GM12878 (cell line): ENCODE results near the gene DIP2B. TPM values are rescaled to one million over a fixed set of nuclear protein-coding genes. Genes with fewer than 3 reads are reported as not detected.

ENCODE experiments used
- ATF7 ChIP-seq: fragments of 450-650 bp; IDR thresholded peaks from 2 replicates; pipeline ENCODE4 v1.6.1; 2016; ENCODE audit warnings: low read depth, mild to moderate bottlenecking
- BCL3 ChIP-seq: IDR thresholded peaks from 2 replicates; pipeline ENCODE4 v1.6.1; 2011; ENCODE audit warnings: borderline replicate concordance, low read depth, mild to moderate bottlenecking, moderate library complexity, low read length; ENCODE audit not compliant: insufficient read depth, poor library complexity, severe bottlenecking
- BCLAF1 ChIP-seq: fragments of 450-650 bp; IDR thresholded peaks from 2 replicates; pipeline ENCODE4 v1.6.1; 2017; ENCODE audit warnings: antibody characterized with exemption, mild to moderate bottlenecking, moderate library complexity
- CHD1 ChIP-seq: IDR thresholded peaks from 2 replicates; pipeline ENCODE4 v1.6.1; 2012; ENCODE audit warnings: low read depth, low read length, improper control_type of control experiment
- CUX1 ChIP-seq: IDR thresholded peaks from 2 replicates; pipeline ENCODE4 v1.6.1; 2012; ENCODE audit warnings: improper control_type of control experiment, low read depth, low read length; ENCODE audit not compliant: insufficient replicate concordance
- E2F8 ChIP-seq: fragments of 450-650 bp; IDR thresholded peaks from 2 replicates; pipeline ENCODE4 v1.6.1; 2018; ENCODE audit warnings: mild to moderate bottlenecking, low read depth, moderate library complexity; ENCODE audit not compliant: partially characterized antibody
- EED ChIP-seq: sonication (generic); IDR thresholded peaks from 2 replicates; pipeline ENCODE4 v1.6.1; 2016; ENCODE audit warnings: antibody characterized with exemption, low read depth
- EGR1 ChIP-seq, 2 experiments: IDR thresholded peaks; 1 replicate in 1 of 2; 2 replicates in 1 of 2; pipeline ENCODE4 v1.6.1; 2011 to 2012; ENCODE audit warnings: low read depth in 2 of 2, low read length in 2 of 2, borderline replicate concordance in 1 of 2, mild to moderate bottlenecking in 1 of 2, moderate library complexity in 1 of 2
- HDAC2 ChIP-seq: fragments of 200-600 bp; sonication (generic); IDR thresholded peaks from 2 replicates; pipeline ENCODE4 v1.6.1; 2017
- IRF4 ChIP-seq: IDR thresholded peaks from 2 replicates; pipeline ENCODE4 v1.6.1; 2011; ENCODE audit warnings: low read depth, low read length
- RB1 ChIP-seq: fragments of 450-650 bp; formaldehyde crosslinking; IDR thresholded peaks from 2 replicates; pipeline ENCODE4 v1.6.1; 2017; ENCODE audit warnings: mild to moderate bottlenecking, borderline replicate concordance
- RUNX3 ChIP-seq: IDR thresholded peaks from 2 replicates; pipeline ENCODE4 v1.6.1; 2012; ENCODE audit warnings: low read length, inconsistent platforms
- SMAD1 ChIP-seq: fragments of 450-650 bp; IDR thresholded peaks from 2 replicates; pipeline ENCODE4 v1.6.1; 2018; ENCODE audit warnings: mild to moderate bottlenecking, low read depth; ENCODE audit not compliant: partially characterized antibody
- SREBF1 ChIP-seq: IDR thresholded peaks from 2 replicates; pipeline ENCODE4 v1.6.1; 2012; ENCODE audit warnings: mild to moderate bottlenecking, low read length
- TAF1 ChIP-seq: IDR thresholded peaks from 2 replicates; pipeline ENCODE4 v1.6.1; 2011; ENCODE audit warnings: mild to moderate bottlenecking, low read depth, low read length, borderline replicate concordance
- USF1 ChIP-seq: IDR thresholded peaks from 2 replicates; pipeline ENCODE4 v1.6.1; 2011; ENCODE audit warnings: borderline replicate concordance, low read depth, mild to moderate bottlenecking, moderate library complexity, mixed read lengths, low read length; ENCODE audit not compliant: insufficient read depth; ENCODE audit errors: extremely low read length
- polyA plus RNA-seq, 11 experiments: library from polyadenylated mRNA; depleted of rRNA in 4 of 11; unstranded in 6 of 11; stranded (reverse) in 5 of 11; fragments of >200 nt; fragmentation: Nextera tagmentation in 4 of 11; fragmentation: Illumina TruSeq in 1 of 11; extraction: Ambion mirVana in 4 of 11; extraction: Trizol in 1 of 11; gene quantifications; 1 replicate in 1 of 11; 2 replicates in 10 of 11; pipeline versions ENCODE4 v1.2.1 to v1.2.3, GENCODE V29; 2011 to 2016; ENCODE audit warnings: inconsistent platforms in 2 of 11, missing spikeins in 2 of 11, low read depth in 1 of 11
- total RNA-seq, 4 experiments: library from RNA; depleted of rRNA in 3 of 4; stranded (reverse); fragments of >200 nt in 3 of 4; fragmentation: Illumina TruSeq in 1 of 4; extraction: Trizol in 1 of 4; gene quantifications; 2 replicates each; pipeline versions ENCODE4 v1.2.1 to v1.2.3, GENCODE V29; 2013 to 2021

The DIP2B gene
- total and polyA plus RNA-seq, 10 of the 15 experiments (the other 5 are each of a cell fraction or from before 2014, with no cell fraction given): 4.5 to 30.0 (median 18.6) TPM

- peak; percentile 3; the same call in 1 of the 2 replicates for TF ChIP-seq RUNX3
- no peak for TF ChIP-seq EGR1 (IDR thresholded peaks at IDR 0.05; ENCODE audit: borderline replicate concordance in 1 of 2, low read depth in 2 of 2, low read length in 2 of 2)
- TF ChIP-seq RB1: no peak
- TF ChIP-seq E2F8: no peak
- TF ChIP-seq HDAC2: no peak
- TF ChIP-seq SREBF1: no peak
- TF ChIP-seq EED: peak; percentile 39; the same call in 1 of the 2 replicates
- peak; percentile 88 for TF ChIP-seq ATF7
- TF ChIP-seq SMAD1: no peak
- TF ChIP-seq BCL3: no peak
- no peak for TF ChIP-seq USF1
- no peak for TF ChIP-seq IRF4
- TF ChIP-seq CHD1: no peak
- TF ChIP-seq TAF1: no peak
- TF ChIP-seq CUX1: no peak
- no peak for TF ChIP-seq BCLAF1
These were observed 12.8 kb downstream of the DIP2B start (continued) for GRCh38 chr12:50517421-50518048.
